NCI-H1436 (cell line): ENCODE results near the gene CAPNS2.

Experiments
- DNase-seq: peaks from one replicate; lab custom pipeline; 2025; lab: John Stamatoyannopoulos, UW

Gene CAPNS2

GRCh38 chr16:55566432-55567175, at the start of gene CAPNS2:
TSS of gene CAPNS2 (plus strand) at chr16:55566684. CDS start at chr16:55566757, 73 bp downstream.
- no peak for DNase-seq

GRCh38 chr16:55521792-55522191, 44.7 kb upstream of the CAPNS2 start:
- no peak for DNase-seq

GRCh38 chr16:55526441-55526840, 40.0 kb upstream of the CAPNS2 start:
- DNase-seq, result no peak

GRCh38 chr16:55527885-55528284, 38.6 kb upstream of the CAPNS2 start:
- DNase-seq, result no peak

GRCh38 chr16:55529018-55529417, 37.5 kb upstream of the CAPNS2 start:
- no peak for DNase-seq

- no peak for DNase-seq
Observed at GRCh38 chr16:55530316-55530856, 36.1 kb upstream of the CAPNS2 start.

GRCh38 chr16:55532227-55532626, 34.3 kb upstream of the CAPNS2 start:
- DNase-seq, result no peak

GRCh38 chr16:55534756-55535155, 31.7 kb upstream of the CAPNS2 start:
- no peak for DNase-seq

GRCh38 chr16:55539049-55539448, 27.4 kb upstream of the CAPNS2 start:
- DNase-seq, result no peak

- no peak for DNase-seq
Observed at GRCh38 chr16:55539488-55539887, 27.0 kb upstream of the CAPNS2 start.

- DNase-seq, result no peak
Observed at GRCh38 chr16:55540221-55540620, 26.3 kb upstream of the CAPNS2 start.

GRCh38 chr16:55542459-55543082, 23.9 kb upstream of the CAPNS2 start:
- DNase-seq, result no peak

GRCh38 chr16:55543472-55543871, 23.0 kb upstream of the CAPNS2 start:
- DNase-seq, result no peak

- DNase-seq, result no peak
Observed at GRCh38 chr16:55552621-55553020, 13.9 kb upstream of the CAPNS2 start.

- no peak for DNase-seq
Observed at GRCh38 chr16:55555436-55555835, 11.0 kb upstream of the CAPNS2 start.

- no peak for DNase-seq
Observed at GRCh38 chr16:55557186-55557585, 9.3 kb upstream of the CAPNS2 start.

GRCh38 chr16:55559233-55559632, 7.3 kb upstream of the CAPNS2 start:
- DNase-seq, result no peak

- DNase-seq, result no peak
Observed at GRCh38 chr16:55559933-55560516, 6.5 kb upstream of the CAPNS2 start.

- DNase-seq, result no peak
Observed at GRCh38 chr16:55561319-55561848, 5.1 kb upstream of the CAPNS2 start.

- no peak for DNase-seq
Observed at GRCh38 chr16:55562936-55563335, 3.5 kb upstream of the CAPNS2 start.

GRCh38 chr16:55563797-55564196, 2.7 kb upstream of the CAPNS2 start:
- DNase-seq, result no peak

GRCh38 chr16:55565086-55565485, 1.4 kb upstream of the CAPNS2 start:
- DNase-seq, result no peak

- no peak for DNase-seq
Observed at GRCh38 chr16:55567382-55567781, 898 bp downstream of the CAPNS2 start.
